HEK293T (cell line): Measurements from ENCODE around the gene THSD7B.

Experiments
- LEF1 ChIP-seq: fragments of 450-650 bp; IDR thresholded peaks from 2 replicates; pipeline ENCODE4 v1.6.1; 2017; ENCODE audit warnings: mild to moderate bottlenecking, borderline replicate concordance
- SP1 ChIP-seq: fragments of 450-650 bp; IDR thresholded peaks from 2 replicates; pipeline ENCODE4 v1.6.1; 2017
- SUZ12 ChIP-seq: fragments of 450-650 bp; IDR thresholded peaks from 2 replicates; pipeline ENCODE4 v1.6.1; 2016; ENCODE audit warnings: mild to moderate bottlenecking
- TARDBP ChIP-seq: fragments of 450-650 bp; IDR thresholded peaks from 2 replicates; pipeline ENCODE4 v1.6.1; 2016

DNA sequence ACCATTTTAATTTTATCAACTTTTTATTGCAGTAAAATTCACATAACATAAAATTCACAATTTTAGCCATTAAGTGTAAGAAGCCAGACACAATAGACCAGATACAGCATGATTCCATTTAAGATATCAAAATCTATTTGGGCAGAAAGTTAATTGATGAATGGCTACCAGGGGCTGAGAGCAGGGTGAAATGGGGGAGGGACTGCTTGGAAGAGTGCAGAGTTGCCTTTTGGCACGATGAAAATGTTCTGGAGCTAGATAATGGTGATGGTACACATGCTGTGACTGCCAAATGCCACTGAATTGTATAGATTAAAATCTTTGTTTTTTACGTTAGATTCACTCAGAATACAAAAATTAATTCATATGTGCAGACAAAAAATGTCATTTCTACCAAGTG lies 909.6 kb downstream of the THSD7B start:
- TF ChIP-seq SP1 (no peak), TARDBP (no peak), LEF1 (no peak), SUZ12 (no peak)
